ENCODE results near the gene CAMSAP2. TPM values are rescaled to one million over a fixed set of nuclear protein-coding genes. Genes with fewer than 3 reads are reported as not detected.

Gene CAMSAP2
- polyA plus RNA-seq, 1 of the 3 experiments (the other 2 are of a cell fraction): 5.5 TPM

DNA sequence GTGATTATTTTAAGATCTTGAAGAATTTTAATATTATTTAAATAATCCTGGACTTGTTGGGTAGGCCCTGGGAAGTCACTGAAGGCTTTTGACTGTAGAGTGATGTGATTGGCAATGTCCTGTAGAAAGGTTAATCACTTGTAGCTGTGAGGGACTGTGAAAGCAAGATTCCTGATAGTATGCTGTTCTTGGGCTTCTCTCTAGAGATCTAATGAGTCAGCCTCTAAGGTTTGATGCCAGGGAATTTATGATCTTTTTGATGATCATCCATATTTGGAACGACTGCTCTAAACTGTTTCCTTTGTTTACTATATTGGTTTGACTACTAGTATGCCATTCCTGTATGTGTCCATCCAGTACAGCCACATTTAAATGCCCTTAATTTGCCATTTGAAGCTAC, 56.5 kb downstream of the CAMSAP2 start:
- no peak for DNase-seq
- Histone ChIP-seq H3K4me3 (ENCODE audit: low read depth in 2 of 2, low read length in 1 of 2) (no peak overlapping the region), H2AFZ (ENCODE audit: low read depth) (no peak overlapping the region), H3K9ac (no peak overlapping the region), H3K9me3 (no peaks in the 10 kb centered on the region), H3K9me2 (no peaks in the 10 kb centered on the region), H3K27me3 (ENCODE audit: insufficient read depth) (no peaks in the 10 kb centered on the region), H3K4me1 (ENCODE audit: control insufficient read depth in 1 of 2, insufficient read depth in 2 of 2, low read depth in 1 of 2, low read length in 1 of 2) (peaks cover 8 to 14% of the 10 kb centered on the region in 2 experiments; a peak in 3 of 4 replicates), H4K20me1 (ENCODE audit: insufficient read depth) (peaks cover 43% of the 10 kb centered on the region), H3K4me2 (no peak overlapping the region; the same call in 1 of the 2 replicates), H3K36me3 (replicated peaks in 1 of 2; ENCODE audit: control insufficient read depth in 1 of 2, insufficient read depth in 2 of 2, low read length in 1 of 2) (peaks cover 16 to 22% of the 10 kb centered on the region in 2 experiments), H3K27ac (ENCODE audit: low read depth in 2 of 2, low read length in 1 of 2) (peak overlapping the region; percentile 35 to 47; a peak in 3 of 4 replicates), H3F3A (replicated peaks; ENCODE audit: insufficient read depth) (peaks cover 22% of the 10 kb centered on the region), H3K79me2 (ENCODE audit: insufficient read depth) (peaks cover 86% of the 10 kb centered on the region)
- TF ChIP-seq FOSL2 (IDR thresholded peaks at IDR 0.05; ENCODE audit: borderline replicate concordance, low read depth) (peak; percentile 27; the same call in 1 of the 2 replicates), RFX5 (IDR thresholded peaks at IDR 0.05; ENCODE audit: low read length) (no peak)
- CTCF ChIA-PET: interaction anchor here (1.0 to 2.6 kb wide), 2 partner anchors 173 to 236 kb away, joined by 3 to 18 read pairs; no protein-coding TSS in a partner anchor
- POLR2A ChIA-PET: no interaction called here
- WGBS (ENCODE audit: low lambda C conversion rate): 33% methylated on average over 1 of the region's 1 CpG

DNA sequence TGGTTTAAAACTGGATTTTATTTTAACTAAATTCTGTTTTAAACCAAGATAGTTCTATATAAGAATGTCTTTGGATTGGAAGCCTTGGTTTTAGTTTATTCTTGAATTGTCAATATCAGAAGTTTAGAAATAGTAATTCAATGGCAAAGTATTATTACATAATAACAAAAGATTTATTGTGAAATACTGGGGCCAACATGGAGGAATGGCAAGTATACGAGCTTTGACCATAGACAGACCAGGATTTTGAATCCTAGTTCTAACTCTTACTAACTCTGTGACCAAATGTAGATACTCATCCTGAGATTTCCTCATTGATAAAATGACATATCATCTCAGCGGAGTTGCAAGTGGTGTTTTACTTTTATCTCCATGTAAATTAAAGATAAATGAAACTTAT, 63.3 kb downstream of the CAMSAP2 start:
- WGBS (ENCODE audit: low lambda C conversion rate): 89% methylated on average over 2 of the region's 2 CpGs
- no peak for DNase-seq
- Histone ChIP-seq H3K9me2 (no peaks in the 10 kb centered on the region), H3K4me2 (no peak overlapping the region), H3K9ac (no peak overlapping the region), H3K27ac (ENCODE audit: low read depth in 2 of 2, low read length in 1 of 2) (peak overlapping the region; percentile 5 to 16; a peak in 1 of 4 replicates), H3F3A (replicated peaks; ENCODE audit: insufficient read depth) (peaks cover 12% of the 10 kb centered on the region), H3K79me2 (ENCODE audit: insufficient read depth) (peaks cover 87% of the 10 kb centered on the region), H4K20me1 (ENCODE audit: insufficient read depth) (peaks cover 39% of the 10 kb centered on the region), H3K4me3 (ENCODE audit: low read depth in 2 of 2, low read length in 1 of 2) (no peak overlapping the region), H3K9me3 (no peaks in the 10 kb centered on the region), H2AFZ (ENCODE audit: low read depth) (no peak overlapping the region), H3K36me3 (replicated peaks in 1 of 2; ENCODE audit: control insufficient read depth in 1 of 2, insufficient read depth in 2 of 2, low read length in 1 of 2) (peaks cover 13 to 17% of the 10 kb centered on the region in 2 experiments), H3K27me3 (ENCODE audit: insufficient read depth) (no peaks in the 10 kb centered on the region), H3K4me1 (ENCODE audit: control insufficient read depth in 1 of 2, insufficient read depth in 2 of 2, low read depth in 1 of 2, low read length in 1 of 2) (no peaks in the 10 kb centered on the region; a peak in 1 of 4 replicates)
- CTCF ChIA-PET: interaction anchor here (0.6 to 4.1 kb wide), 15 partner anchors 8 to 198 kb away, joined by 3 to 62 read pairs (median 3); partner anchors contain the start of gene KIF14
- TF ChIP-seq FOXJ3 (CRISPR knock-in tag; IDR thresholded peaks at IDR 0.05): no peak
- TF ChIP-seq TCF12 (IDR thresholded peaks at IDR 0.05): no peak
- TF ChIP-seq ELF1 (IDR thresholded peaks at IDR 0.05): no peak
- TF ChIP-seq, protein P1, sequence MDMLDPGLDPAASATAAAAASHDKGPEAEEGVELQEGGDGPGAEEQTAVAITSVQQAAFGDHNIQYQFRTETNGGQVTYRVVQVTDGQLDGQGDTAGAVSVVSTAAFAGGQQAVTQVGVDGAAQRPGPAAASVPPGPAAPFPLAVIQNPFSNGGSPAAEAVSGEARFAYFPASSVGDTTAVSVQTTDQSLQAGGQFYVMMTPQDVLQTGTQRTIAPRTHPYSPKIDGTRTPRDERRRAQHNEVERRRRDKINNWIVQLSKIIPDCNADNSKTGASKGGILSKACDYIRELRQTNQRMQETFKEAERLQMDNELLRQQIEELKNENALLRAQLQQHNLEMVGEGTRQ (IDR thresholded peaks at IDR 0.05; ENCODE audit: borderline replicate concordance, low read depth, low read length): no peak
- no peak for TF ChIP-seq SMC3 (IDR thresholded peaks at IDR 0.05; ENCODE audit: low read depth, low read length)
- no peak for TF ChIP-seq CHD2 (IDR thresholded peaks at IDR 0.05; ENCODE audit: low read length, partially characterized antibody)
- no peak for TF ChIP-seq POLR2AphosphoS5 (IDR thresholded peaks at IDR 0.05; ENCODE audit: low read depth, low read length)
- TF ChIP-seq RAD21 (IDR thresholded peaks at IDR 0.05; ENCODE audit: low read length): no peak
- POLR2A ChIA-PET: no interaction called here

DNA sequence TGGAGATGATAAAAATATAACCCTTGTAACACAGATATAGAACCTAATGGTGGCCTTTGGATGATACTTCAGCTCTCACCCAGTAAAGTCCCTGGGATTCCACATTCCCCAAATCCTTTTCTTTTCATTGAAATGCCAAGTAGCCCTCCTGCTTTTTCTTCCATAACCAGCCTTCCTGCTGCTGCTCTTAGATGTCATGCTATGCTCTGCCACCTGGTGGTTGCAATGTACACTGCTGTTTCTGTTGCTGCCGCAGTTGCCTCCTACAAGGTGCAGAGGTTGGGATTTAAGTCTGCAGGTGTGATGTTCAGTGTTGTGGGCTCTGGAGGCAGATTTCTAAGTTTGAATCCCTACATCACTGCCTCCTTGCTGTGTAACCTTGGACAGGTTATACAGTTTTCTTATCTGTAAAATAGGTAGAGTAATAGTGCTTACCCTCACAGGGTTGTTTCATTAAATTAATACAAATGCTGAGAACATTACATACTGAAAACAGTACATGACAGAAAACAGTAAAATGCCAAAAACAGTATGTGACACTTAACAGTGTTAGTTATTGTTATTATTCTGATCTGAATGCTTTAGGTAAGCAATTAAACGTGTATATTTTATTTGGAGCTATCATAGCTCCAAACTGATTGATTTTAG, 64.3 kb downstream of the CAMSAP2 start:
- Histone ChIP-seq H3K79me2 (ENCODE audit: insufficient read depth) (peaks cover 84% of the 10 kb centered on the region), H3K27me3 (ENCODE audit: insufficient read depth) (no peaks in the 10 kb centered on the region), H4K20me1 (ENCODE audit: insufficient read depth) (peaks cover 39% of the 10 kb centered on the region), H3K9me2 (no peaks in the 10 kb centered on the region), H3K9ac (no peak overlapping the region), H3F3A (replicated peaks; ENCODE audit: insufficient read depth) (peaks cover 12% of the 10 kb centered on the region), H3K4me2 (no peak overlapping the region), H3K4me1 (ENCODE audit: control insufficient read depth in 1 of 2, insufficient read depth in 2 of 2, low read depth in 1 of 2, low read length in 1 of 2) (no peaks in the 10 kb centered on the region; a peak in 1 of 4 replicates), H3K36me3 (replicated peaks in 1 of 2; ENCODE audit: control insufficient read depth in 1 of 2, insufficient read depth in 2 of 2, low read length in 1 of 2) (peaks cover 20 to 27% of the 10 kb centered on the region in 2 experiments), H3K27ac (ENCODE audit: low read depth in 2 of 2, low read length in 1 of 2) (peak overlapping the region in 1 of 2 experiments; percentile 5; a peak in 1 of 4 replicates), H3K9me3 (no peaks in the 10 kb centered on the region), H2AFZ (ENCODE audit: low read depth) (no peak overlapping the region), H3K4me3 (ENCODE audit: low read depth in 2 of 2, low read length in 1 of 2) (peak overlapping the region in 1 of 2 experiments; percentile 16; a peak in 1 of 4 replicates)
- DNase-seq: peak; percentile 66
- WGBS (ENCODE audit: low lambda C conversion rate): 46% methylated on average over 2 of the region's 2 CpGs
- CTCF ChIA-PET: interaction anchor here (0.5 to 4.1 kb wide), 32 partner anchors 9 to 244 kb away, joined by 3 to 62 read pairs (median 3); partner anchors contain the start of genes CAMSAP2 and KIF14
- POLR2A ChIA-PET: no interaction called here
- peak; percentile 94 for TF ChIP-seq RAD21 (IDR thresholded peaks at IDR 0.05; ENCODE audit: low read length)
- TF ChIP-seq MEF2A (IDR thresholded peaks at IDR 0.05; ENCODE audit: borderline replicate concordance, low read depth): no peak
- TF ChIP-seq JUND (IDR thresholded peaks at IDR 0.05): no peak
- TF ChIP-seq, protein P2, sequence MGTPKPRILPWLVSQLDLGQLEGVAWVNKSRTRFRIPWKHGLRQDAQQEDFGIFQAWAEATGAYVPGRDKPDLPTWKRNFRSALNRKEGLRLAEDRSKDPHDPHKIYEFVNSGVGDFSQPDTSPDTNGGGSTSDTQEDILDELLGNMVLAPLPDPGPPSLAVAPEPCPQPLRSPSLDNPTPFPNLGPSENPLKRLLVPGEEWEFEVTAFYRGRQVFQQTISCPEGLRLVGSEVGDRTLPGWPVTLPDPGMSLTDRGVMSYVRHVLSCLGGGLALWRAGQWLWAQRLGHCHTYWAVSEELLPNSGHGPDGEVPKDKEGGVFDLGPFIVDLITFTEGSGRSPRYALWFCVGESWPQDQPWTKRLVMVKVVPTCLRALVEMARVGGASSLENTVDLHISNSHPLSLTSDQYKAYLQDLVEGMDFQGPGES (IDR thresholded peaks at IDR 0.05; ENCODE audit: low read depth, low read length): no peak
- no peak for TF ChIP-seq TCF12 (IDR thresholded peaks at IDR 0.05)
- TF ChIP-seq, protein P3, sequence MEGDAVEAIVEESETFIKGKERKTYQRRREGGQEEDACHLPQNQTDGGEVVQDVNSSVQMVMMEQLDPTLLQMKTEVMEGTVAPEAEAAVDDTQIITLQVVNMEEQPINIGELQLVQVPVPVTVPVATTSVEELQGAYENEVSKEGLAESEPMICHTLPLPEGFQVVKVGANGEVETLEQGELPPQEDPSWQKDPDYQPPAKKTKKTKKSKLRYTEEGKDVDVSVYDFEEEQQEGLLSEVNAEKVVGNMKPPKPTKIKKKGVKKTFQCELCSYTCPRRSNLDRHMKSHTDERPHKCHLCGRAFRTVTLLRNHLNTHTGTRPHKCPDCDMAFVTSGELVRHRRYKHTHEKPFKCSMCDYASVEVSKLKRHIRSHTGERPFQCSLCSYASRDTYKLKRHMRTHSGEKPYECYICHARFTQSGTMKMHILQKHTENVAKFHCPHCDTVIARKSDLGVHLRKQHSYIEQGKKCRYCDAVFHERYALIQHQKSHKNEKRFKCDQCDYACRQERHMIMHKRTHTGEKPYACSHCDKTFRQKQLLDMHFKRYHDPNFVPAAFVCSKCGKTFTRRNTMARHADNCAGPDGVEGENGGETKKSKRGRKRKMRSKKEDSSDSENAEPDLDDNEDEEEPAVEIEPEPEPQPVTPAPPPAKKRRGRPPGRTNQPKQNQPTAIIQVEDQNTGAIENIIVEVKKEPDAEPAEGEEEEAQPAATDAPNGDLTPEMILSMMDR (IDR thresholded peaks at IDR 0.05): peak; percentile 97
- TF ChIP-seq SMC3 (IDR thresholded peaks at IDR 0.05; ENCODE audit: low read depth, low read length): peak; percentile 97
- TF ChIP-seq POLR2AphosphoS5 (IDR thresholded peaks at IDR 0.05; ENCODE audit: low read depth, low read length): no peak
